SK-N-SH (cell line): ENCODE measurements around the gene DGKZ. TPM values are rescaled to one million over a fixed set of nuclear protein-coding genes. Genes with fewer than 3 reads are reported as not detected.

Experiments
- CTCF ChIA-PET: fragments of 300-600, 350-600 bp; formaldehyde crosslinking; extraction: SDS; loops from one replicate; lab custom pipeline; 2021; lab: Yijun Ruan, JAX
- POLR2A ChIA-PET: fragments of 350-600 bp; sonication (Branson Sonifier 250); formaldehyde crosslinking; extraction: SDS; loops from one replicate; lab custom pipeline; 2020; ENCODE audit warnings: antibody characterized with exemption, inconsistent platforms; lab: Yijun Ruan, JAX
- DNase-seq: peaks from one replicate; pipeline ENCODE4 v3.0.0; 2012
- H2AFZ ChIP-seq: fragments of 200-600 bp; sonication (generic); 2 replicates; pipeline ENCODE4 v1.8.1; 2016; ENCODE audit warnings: antibody characterized with exemption, mild to moderate bottlenecking, low read depth
- H3F3A ChIP-seq: fragments of 200-600 bp; sonication (generic); replicated peaks from 2 replicates; pipeline ENCODE3; 2016; ENCODE audit warnings: antibody characterized with exemption, mild to moderate bottlenecking; ENCODE audit not compliant: insufficient read depth
- H3K27ac ChIP-seq, 2 experiments: fragments of 200-500 bp in 1 of 2; fragments of 200-600 bp in 1 of 2; sonication (Bioruptor generic) in 1 of 2; sonication (generic), shearing (Covaris generic) in 1 of 2; 2 replicates each; pipeline versions ENCODE4 v1.5.1 to v1.6.1; 2014 to 2016; ENCODE audit warnings: low read depth in 2 of 2, inconsistent platforms in 1 of 2, low read length in 1 of 2, mild to moderate bottlenecking in 1 of 2, mixed read lengths in 1 of 2
- H3K27me3 ChIP-seq: fragments of 200-600 bp; sonication (generic), shearing (Covaris generic); 2 replicates; pipeline ENCODE4 v1.6.1; 2016; ENCODE audit warnings: mixed run types; ENCODE audit not compliant: insufficient read depth
- H3K36me3 ChIP-seq, 2 experiments: fragments of 200-500 bp in 1 of 2; fragments of 200-600 bp in 1 of 2; sonication (Bioruptor generic) in 1 of 2; sonication (generic) in 1 of 2; replicated peaks in 1 of 2; 2 replicates each; pipeline versions ENCODE3 to v1.5.1; 2014 to 2016; ENCODE audit warnings: low read length in 1 of 2, mild to moderate bottlenecking in 1 of 2; ENCODE audit not compliant: insufficient read depth in 2 of 2, control insufficient read depth in 1 of 2
- H3K4me1 ChIP-seq, 2 experiments: fragments of 200-500 bp in 1 of 2; fragments of 200-600 bp in 1 of 2; sonication (Bioruptor generic) in 1 of 2; sonication (generic), shearing (Covaris generic) in 1 of 2; 2 replicates each; pipeline versions ENCODE4 v1.5.1 to v1.6.1; 2014 to 2016; ENCODE audit warnings: low read depth in 1 of 2, low read length in 1 of 2, mixed run types in 1 of 2; ENCODE audit not compliant: insufficient read depth in 2 of 2, control insufficient read depth in 1 of 2
- H3K4me2 ChIP-seq: fragments of 200-600 bp; sonication (generic), shearing (Covaris generic); 2 replicates; pipeline ENCODE4 v1.6.1; 2017; ENCODE audit warnings: mixed run types
- H3K4me3 ChIP-seq, 2 experiments: fragments of 200-500 bp in 1 of 2; fragments of 200-600 bp in 1 of 2; sonication (Bioruptor generic) in 1 of 2; sonication (generic), shearing (Covaris generic) in 1 of 2; 2 replicates each; pipeline versions ENCODE4 v1.5.1 to v1.8.1; 2014 to 2016; ENCODE audit warnings: low read depth in 2 of 2, inconsistent platforms in 1 of 2, low read length in 1 of 2, mild to moderate bottlenecking in 1 of 2, mixed read lengths in 1 of 2, moderate library complexity in 1 of 2
- H3K79me2 ChIP-seq: fragments of 200-600 bp; sonication (generic); 2 replicates; pipeline ENCODE4 v1.8.1; 2017; ENCODE audit warnings: mild to moderate bottlenecking; ENCODE audit not compliant: insufficient read depth
- H3K9ac ChIP-seq: fragments of 200-600 bp; sonication (generic); 2 replicates; pipeline ENCODE4 v1.6.1; 2017; ENCODE audit warnings: mixed run types
- H3K9me2 ChIP-seq: fragments of 200-600 bp; sonication (generic); 2 replicates; pipeline ENCODE4 v1.6.1; 2017; ENCODE audit warnings: mixed run types
- H3K9me3 ChIP-seq: fragments of 200-600 bp; sonication (generic); 2 replicates; pipeline ENCODE4 v1.6.1; 2017; ENCODE audit warnings: mixed run types, mild to moderate bottlenecking, moderate library complexity
- H4K20me1 ChIP-seq: fragments of 200-600 bp; sonication (generic); 2 replicates; pipeline ENCODE4 v1.6.1; 2017; ENCODE audit warnings: mild to moderate bottlenecking, mixed run types; ENCODE audit not compliant: insufficient read depth
- CHD2 ChIP-seq: fragments of 150-350 bp; IDR thresholded peaks from 2 replicates; pipeline ENCODE4 v1.6.1; 2018; ENCODE audit warnings: low read length; ENCODE audit not compliant: partially characterized antibody
- ELF1 ChIP-seq: IDR thresholded peaks from 2 replicates; pipeline ENCODE4 v1.4.0; 2012
- FOSL2 ChIP-seq: IDR thresholded peaks from 2 replicates; pipeline ENCODE4 v1.4.0; 2012; ENCODE audit warnings: low read depth, mild to moderate bottlenecking, moderate library complexity, borderline replicate concordance
- GATA2 ChIP-seq: sonication (generic); formaldehyde crosslinking; IDR thresholded peaks from 2 replicates; pipeline ENCODE4 v1.5.0; 2020; ENCODE audit warnings: mild to moderate bottlenecking, missing genetic modification reagents
- JUND ChIP-seq: IDR thresholded peaks from 2 replicates; pipeline ENCODE4 v1.4.0; 2012
- MXI1 ChIP-seq: IDR thresholded peaks from 2 replicates; pipeline ENCODE4 v1.6.1; 2012; ENCODE audit warnings: mild to moderate bottlenecking, low read depth, low read length, improper control_type of control experiment
- RAD21 ChIP-seq: IDR thresholded peaks from 2 replicates; pipeline ENCODE4 v1.6.1; 2012; ENCODE audit warnings: mild to moderate bottlenecking, low read length
- RCOR1 ChIP-seq: fragments of 150-350 bp; IDR thresholded peaks from 2 replicates; pipeline ENCODE4 v1.6.1; 2017; ENCODE audit warnings: antibody characterized with exemption, low read length
- RXRA ChIP-seq: IDR thresholded peaks from 2 replicates; pipeline ENCODE4 v1.4.0; 2012; ENCODE audit warnings: low read depth, mild to moderate bottlenecking, borderline replicate concordance
- SIN3A ChIP-seq: IDR thresholded peaks from 2 replicates; pipeline ENCODE4 v1.6.1; 2012; ENCODE audit warnings: low read depth, mild to moderate bottlenecking, low read length, moderate library complexity, borderline replicate concordance
- SMC3 ChIP-seq: IDR thresholded peaks from 2 replicates; pipeline ENCODE4 v1.6.1; 2012; ENCODE audit warnings: low read depth, low read length, improper control_type of control experiment
- TAF1 ChIP-seq: IDR thresholded peaks from 2 replicates; pipeline ENCODE4 v1.6.1; 2012; ENCODE audit warnings: low read depth, mild to moderate bottlenecking, low read length, moderate library complexity, borderline replicate concordance
- TCF12 ChIP-seq: IDR thresholded peaks from 2 replicates; pipeline ENCODE4 v1.4.0; 2012
- YY1 ChIP-seq: IDR thresholded peaks from 2 replicates; pipeline ENCODE4 v1.4.0; 2012; ENCODE audit warnings: low read depth, mild to moderate bottlenecking
- WGBS: methylation state at CpG from one replicate; pipeline ENCODE4 v1.1.6; 2017; ENCODE audit warnings: low lambda C conversion rate; 5-methylcytosine and 5-hydroxymethylcytosine counted together
- polyA plus RNA-seq, 3 experiments: library from polyadenylated mRNA; depleted of rRNA; stranded (reverse); fragments of >200 nt; gene quantifications; 2 replicates each; pipeline ENCODE4 v1.2.3, GENCODE V29; 2012
- TF ChIP-seq, protein P1 (sequence below): IDR thresholded peaks from 2 replicates; pipeline ENCODE4 v1.4.0; 2012; ENCODE audit warnings: low read depth
- TF ChIP-seq, protein P2 (sequence below): fragments of 200-600 bp; sonication (generic); IDR thresholded peaks from 2 replicates; pipeline ENCODE4 v1.6.1; 2017; ENCODE audit warnings: antibody characterized with exemption, mild to moderate bottlenecking, moderate library complexity
- TF ChIP-seq, protein P3 (sequence below): IDR thresholded peaks from 2 replicates; pipeline ENCODE4 v1.4.0; 2012; ENCODE audit warnings: low read depth, borderline replicate concordance
- TF ChIP-seq, protein P4 (sequence below): fragments of 150-350 bp; IDR thresholded peaks from 2 replicates; pipeline ENCODE4 v1.6.1; 2016; ENCODE audit warnings: mild to moderate bottlenecking, low read depth, low read length
- TF ChIP-seq, protein P5 (sequence below): fragments of 150-350 bp; IDR thresholded peaks from 2 replicates; pipeline ENCODE4 v1.6.1; 2017; ENCODE audit warnings: antibody characterized with exemption, low read length, low read depth, borderline replicate concordance

Gene DGKZ
- polyA plus RNA-seq, 1 of the 3 experiments (the other 2 are of a cell fraction) = 33.2 TPM

DNA sequence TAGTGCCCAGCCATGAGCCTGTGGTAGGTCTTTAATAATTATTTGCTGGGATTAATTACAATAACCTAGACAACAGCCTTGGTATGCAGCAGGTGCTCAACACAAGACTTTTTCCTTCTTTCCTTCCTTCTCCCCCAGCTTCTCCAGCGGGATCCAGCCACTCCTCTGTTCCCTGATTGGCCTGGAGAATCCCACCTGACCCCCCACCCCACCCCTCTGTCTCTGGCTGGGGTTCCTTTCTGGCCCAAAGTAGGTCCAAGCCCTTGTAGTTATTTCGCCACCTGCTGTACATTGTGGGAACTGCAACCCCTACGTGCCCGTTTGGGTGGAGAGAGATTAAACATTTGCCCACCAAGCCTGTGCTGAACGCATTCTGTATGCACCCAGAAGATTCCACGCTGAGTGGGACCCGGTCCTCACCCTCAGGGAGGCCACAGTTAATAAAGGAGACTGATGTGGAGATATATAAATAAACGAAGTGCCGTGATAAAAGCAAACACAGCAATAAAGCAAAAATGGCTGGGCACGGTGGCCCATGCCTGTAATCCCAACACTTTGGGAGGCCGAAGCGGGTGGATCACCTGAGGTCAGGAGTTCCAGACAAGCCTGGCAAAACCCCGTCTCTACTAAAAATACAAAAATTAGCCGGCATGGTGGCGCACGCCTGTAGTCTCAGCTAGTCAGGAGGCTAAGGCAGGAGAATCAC lies 32.1 kb upstream of the DGKZ start:
- Histone ChIP-seq H3K4me3 (peak overlapping the region in 1 of 2 experiments; percentile 30; a peak in 1 of 4 replicates), H3K79me2 (peaks cover 3% of the 10 kb centered on the region; the same call in 1 of the 2 replicates), H3K4me1 (peaks cover 0 to 5% of the 10 kb centered on the region in 2 experiments; a peak in 1 of 4 replicates), H3F3A (peaks cover 9% of the 10 kb centered on the region), H2AFZ (no peak overlapping the region), H3K9me2 (no peaks in the 10 kb centered on the region), H3K27me3 (no peaks in the 10 kb centered on the region), H3K36me3 (peaks cover 16 to 62% of the 10 kb centered on the region in 2 experiments), H3K4me2 (no peak overlapping the region), H3K9me3 (no peaks in the 10 kb centered on the region), H4K20me1 (no peaks in the 10 kb centered on the region), H3K9ac (no peak overlapping the region), H3K27ac (no peak overlapping the region)
- ChIA-PET POLR2A (interaction anchor here (0.8 to 1.0 kb wide), 2 partner anchors 16 to 76 kb away, joined by 3 read pairs; no protein-coding TSS in a partner anchor), CTCF (interaction anchor here (0.6 to 18.5 kb wide), 27 partner anchors 7 to 443 kb away, joined by 3 to 459 read pairs (median 3); partner anchors contain the start of gene CREB3L1)
- 45% methylated on average over 16 of the region's 16 CpGs for WGBS
- TF ChIP-seq ELF1 (no peak), RAD21 (peak; percentile 68), CHD2 (peak; percentile 26), RCOR1 (no peak), GATA2 (CRISPR knock-in tag) (no peak), RXRA (no peak), SIN3A (no peak), TCF12 (no peak), TAF1 (no peak), MXI1 (no peak), YY1 (no peak), SMC3 (peak; percentile 69), JUND (no peak), FOSL2 (no peak)
- TF ChIP-seq, protein P1, sequence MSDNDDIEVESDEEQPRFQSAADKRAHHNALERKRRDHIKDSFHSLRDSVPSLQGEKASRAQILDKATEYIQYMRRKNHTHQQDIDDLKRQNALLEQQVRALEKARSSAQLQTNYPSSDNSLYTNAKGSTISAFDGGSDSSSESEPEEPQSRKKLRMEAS = no peak
- TF ChIP-seq, protein P2, sequence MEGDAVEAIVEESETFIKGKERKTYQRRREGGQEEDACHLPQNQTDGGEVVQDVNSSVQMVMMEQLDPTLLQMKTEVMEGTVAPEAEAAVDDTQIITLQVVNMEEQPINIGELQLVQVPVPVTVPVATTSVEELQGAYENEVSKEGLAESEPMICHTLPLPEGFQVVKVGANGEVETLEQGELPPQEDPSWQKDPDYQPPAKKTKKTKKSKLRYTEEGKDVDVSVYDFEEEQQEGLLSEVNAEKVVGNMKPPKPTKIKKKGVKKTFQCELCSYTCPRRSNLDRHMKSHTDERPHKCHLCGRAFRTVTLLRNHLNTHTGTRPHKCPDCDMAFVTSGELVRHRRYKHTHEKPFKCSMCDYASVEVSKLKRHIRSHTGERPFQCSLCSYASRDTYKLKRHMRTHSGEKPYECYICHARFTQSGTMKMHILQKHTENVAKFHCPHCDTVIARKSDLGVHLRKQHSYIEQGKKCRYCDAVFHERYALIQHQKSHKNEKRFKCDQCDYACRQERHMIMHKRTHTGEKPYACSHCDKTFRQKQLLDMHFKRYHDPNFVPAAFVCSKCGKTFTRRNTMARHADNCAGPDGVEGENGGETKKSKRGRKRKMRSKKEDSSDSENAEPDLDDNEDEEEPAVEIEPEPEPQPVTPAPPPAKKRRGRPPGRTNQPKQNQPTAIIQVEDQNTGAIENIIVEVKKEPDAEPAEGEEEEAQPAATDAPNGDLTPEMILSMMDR = peak; percentile 96
- TF ChIP-seq, protein P3, sequence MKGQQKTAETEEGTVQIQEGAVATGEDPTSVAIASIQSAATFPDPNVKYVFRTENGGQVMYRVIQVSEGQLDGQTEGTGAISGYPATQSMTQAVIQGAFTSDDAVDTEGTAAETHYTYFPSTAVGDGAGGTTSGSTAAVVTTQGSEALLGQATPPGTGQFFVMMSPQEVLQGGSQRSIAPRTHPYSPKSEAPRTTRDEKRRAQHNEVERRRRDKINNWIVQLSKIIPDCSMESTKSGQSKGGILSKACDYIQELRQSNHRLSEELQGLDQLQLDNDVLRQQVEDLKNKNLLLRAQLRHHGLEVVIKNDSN = peak; percentile 75; the same call in 1 of the 2 replicates
- TF ChIP-seq, protein P4, sequence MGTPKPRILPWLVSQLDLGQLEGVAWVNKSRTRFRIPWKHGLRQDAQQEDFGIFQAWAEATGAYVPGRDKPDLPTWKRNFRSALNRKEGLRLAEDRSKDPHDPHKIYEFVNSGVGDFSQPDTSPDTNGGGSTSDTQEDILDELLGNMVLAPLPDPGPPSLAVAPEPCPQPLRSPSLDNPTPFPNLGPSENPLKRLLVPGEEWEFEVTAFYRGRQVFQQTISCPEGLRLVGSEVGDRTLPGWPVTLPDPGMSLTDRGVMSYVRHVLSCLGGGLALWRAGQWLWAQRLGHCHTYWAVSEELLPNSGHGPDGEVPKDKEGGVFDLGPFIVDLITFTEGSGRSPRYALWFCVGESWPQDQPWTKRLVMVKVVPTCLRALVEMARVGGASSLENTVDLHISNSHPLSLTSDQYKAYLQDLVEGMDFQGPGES = no peak
- TF ChIP-seq, protein P5, sequence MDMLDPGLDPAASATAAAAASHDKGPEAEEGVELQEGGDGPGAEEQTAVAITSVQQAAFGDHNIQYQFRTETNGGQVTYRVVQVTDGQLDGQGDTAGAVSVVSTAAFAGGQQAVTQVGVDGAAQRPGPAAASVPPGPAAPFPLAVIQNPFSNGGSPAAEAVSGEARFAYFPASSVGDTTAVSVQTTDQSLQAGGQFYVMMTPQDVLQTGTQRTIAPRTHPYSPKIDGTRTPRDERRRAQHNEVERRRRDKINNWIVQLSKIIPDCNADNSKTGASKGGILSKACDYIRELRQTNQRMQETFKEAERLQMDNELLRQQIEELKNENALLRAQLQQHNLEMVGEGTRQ = no peak
- DNase-seq = peak; percentile 94
